ENCODE measurements around the gene PRSS23.
A peak's percentile ranks its signal among the peaks of the same experiment; 100 is the strongest.
"Not testable (repeated sequence)": the region's sequence is repeated elsewhere in the genome, so short reads cannot be mapped to it uniquely, and the experiment has no call there.

Gene PRSS23

GRCh38 chr11:86812981-86813380 is 12.6 kb downstream of the PRSS23 start:
- no peak overlapping the region for H3K4me3 ChIP-seq (ENCODE audit: low read depth, low read length)
- peak overlapping the region; percentile 13; the same call in 1 of the 2 replicates for H3K27ac ChIP-seq (ENCODE audit: low read depth, low read length)
- H3K4me1 ChIP-seq (ENCODE audit: control insufficient read depth, insufficient read depth, low read length, unreplicated experiment): peaks cover 86% of the 10 kb centered on the region

GRCh38 chr11:86814775-86815174 is 14.4 kb downstream of the PRSS23 start:
- Histone ChIP-seq H3K4me3 (ENCODE audit: low read depth, low read length) (no peak overlapping the region), H3K36me3 (ENCODE audit: insufficient read depth, low read length) (peaks cover 12% of the 10 kb centered on the region), H2AFZ (ENCODE audit: low read length, unreplicated experiment) (no peak overlapping the region), H3K27ac (ENCODE audit: low read depth, low read length) (peak overlapping the region; percentile 68), H3K79me2 (ENCODE audit: control insufficient read depth, insufficient read depth, low read length, unreplicated experiment) (peaks cover 73% of the 10 kb centered on the region), H3K4me1 (ENCODE audit: control insufficient read depth, insufficient read depth, low read length, unreplicated experiment) (peaks cover 88% of the 10 kb centered on the region), H3K27me3 (ENCODE audit: insufficient read depth, low read length) (no peaks in the 10 kb centered on the region)

More at GRCh38 chr11:86812981-86813380, 12.6 kb downstream of the PRSS23 start:
- peaks cover 28% of the 10 kb centered on the region for H3K36me3 ChIP-seq (ENCODE audit: insufficient read depth, low read length)
- H3K79me2 ChIP-seq (ENCODE audit: control insufficient read depth, insufficient read depth, low read length, unreplicated experiment): peaks cover 82% of the 10 kb centered on the region
- no peaks in the 10 kb centered on the region for H3K27me3 ChIP-seq (ENCODE audit: insufficient read depth, low read length)
- no peak overlapping the region for H2AFZ ChIP-seq (ENCODE audit: low read length, unreplicated experiment)

GRCh38 chr11:86815726-86816125 is 15.4 kb downstream of the PRSS23 start:
- Histone ChIP-seq H3K27me3 (ENCODE audit: insufficient read depth, low read length) (no peaks in the 10 kb centered on the region), H3K79me2 (ENCODE audit: control insufficient read depth, insufficient read depth, low read length, unreplicated experiment) (peaks cover 66% of the 10 kb centered on the region), H3K4me1 (ENCODE audit: control insufficient read depth, insufficient read depth, low read length, unreplicated experiment) (peaks cover 81% of the 10 kb centered on the region), H3K4me3 (ENCODE audit: low read depth, low read length) (peak overlapping the region; percentile 1; the same call in 1 of the 2 replicates), H2AFZ (ENCODE audit: low read length, unreplicated experiment) (no peak overlapping the region), H3K27ac (ENCODE audit: low read depth, low read length) (peak overlapping the region; percentile 68), H3K36me3 (ENCODE audit: insufficient read depth, low read length) (peaks cover 5% of the 10 kb centered on the region; the same call in 1 of the 2 replicates)

GRCh38 chr11:86816251-86816726 is 15.9 kb downstream of the PRSS23 start:
- Histone ChIP-seq H3K4me3 (ENCODE audit: low read depth, low read length) (peak overlapping the region; percentile 1; the same call in 1 of the 2 replicates), H3K27me3 (ENCODE audit: insufficient read depth, low read length) (no peaks in the 10 kb centered on the region)

GRCh38 chr11:86818462-86819192 is 18.3 kb downstream of the PRSS23 start:
- H3K27ac ChIP-seq (ENCODE audit: low read depth, low read length): peak overlapping the region; percentile 68
- no peaks in the 10 kb centered on the region for H3K27me3 ChIP-seq (ENCODE audit: insufficient read depth, low read length)
- H3K4me1 ChIP-seq (ENCODE audit: control insufficient read depth, insufficient read depth, low read length, unreplicated experiment): peaks cover 62% of the 10 kb centered on the region
- peak overlapping the region; percentile 20 for H3K4me3 ChIP-seq (ENCODE audit: low read depth, low read length)
- H2AFZ ChIP-seq (ENCODE audit: low read length, unreplicated experiment): peak overlapping the region; percentile 58
- peaks cover 64% of the 10 kb centered on the region for H3K79me2 ChIP-seq (ENCODE audit: control insufficient read depth, insufficient read depth, low read length, unreplicated experiment)
- peaks cover 8% of the 10 kb centered on the region for H3K36me3 ChIP-seq (ENCODE audit: insufficient read depth, low read length)

More at GRCh38 chr11:86816251-86816726, 15.9 kb downstream of the PRSS23 start:
- peak overlapping the region; percentile 31 for H2AFZ ChIP-seq (ENCODE audit: low read length, unreplicated experiment)
- H3K36me3 ChIP-seq (ENCODE audit: insufficient read depth, low read length): peaks cover 5% of the 10 kb centered on the region; the same call in 1 of the 2 replicates
- peaks cover 80% of the 10 kb centered on the region for H3K4me1 ChIP-seq (ENCODE audit: control insufficient read depth, insufficient read depth, low read length, unreplicated experiment)
- peaks cover 64% of the 10 kb centered on the region for H3K79me2 ChIP-seq (ENCODE audit: control insufficient read depth, insufficient read depth, low read length, unreplicated experiment)
- H3K27ac ChIP-seq (ENCODE audit: low read depth, low read length): peak overlapping the region; percentile 68

- H2AFZ ChIP-seq (ENCODE audit: low read length, unreplicated experiment); H3K27ac ChIP-seq (ENCODE audit: low read depth, low read length); H3K4me3 ChIP-seq (ENCODE audit: low read depth, low read length); H3K36me3 ChIP-seq (ENCODE audit: insufficient read depth, low read length); H3K4me1 ChIP-seq (ENCODE audit: control insufficient read depth, insufficient read depth, low read length, unreplicated experiment); H3K27me3 ChIP-seq (ENCODE audit: insufficient read depth, low read length): not testable (repeated sequence)
- peaks cover 21% of the 10 kb centered on the region for H3K79me2 ChIP-seq (ENCODE audit: control insufficient read depth, insufficient read depth, low read length, unreplicated experiment)
Measured at GRCh38 chr11:86824139-86824538, 23.8 kb downstream of the PRSS23 start.

- Histone ChIP-seq H3K79me2 (ENCODE audit: control insufficient read depth, insufficient read depth, low read length, unreplicated experiment) (peaks cover 12% of the 10 kb centered on the region), H3K36me3 (ENCODE audit: insufficient read depth, low read length) (peaks cover 34% of the 10 kb centered on the region)
- not testable (repeated sequence) for H3K27me3 ChIP-seq (ENCODE audit: insufficient read depth, low read length); H2AFZ ChIP-seq (ENCODE audit: low read length, unreplicated experiment); H3K4me1 ChIP-seq (ENCODE audit: control insufficient read depth, insufficient read depth, low read length, unreplicated experiment); H3K27ac ChIP-seq (ENCODE audit: low read depth, low read length); H3K4me3 ChIP-seq (ENCODE audit: low read depth, low read length)
Measured at GRCh38 chr11:86834376-86834775, 34.0 kb downstream of the PRSS23 start.

- not testable (repeated sequence) for H3K36me3 ChIP-seq (ENCODE audit: insufficient read depth, low read length); H2AFZ ChIP-seq (ENCODE audit: low read length, unreplicated experiment); H3K27me3 ChIP-seq (ENCODE audit: insufficient read depth, low read length); H3K4me3 ChIP-seq (ENCODE audit: low read depth, low read length); H3K79me2 ChIP-seq (ENCODE audit: control insufficient read depth, insufficient read depth, low read length, unreplicated experiment); H3K27ac ChIP-seq (ENCODE audit: low read depth, low read length); H3K4me1 ChIP-seq (ENCODE audit: control insufficient read depth, insufficient read depth, low read length, unreplicated experiment)
Measured at GRCh38 chr11:86844762-86845508, 44.6 kb downstream of the PRSS23 start.

GRCh38 chr11:86848132-86848531 is 47.8 kb downstream of the PRSS23 start:
- Histone ChIP-seq H3K27ac (ENCODE audit: low read depth, low read length) (no peak overlapping the region), H3K4me1 (ENCODE audit: control insufficient read depth, insufficient read depth, low read length, unreplicated experiment) (no peaks in the 10 kb centered on the region), H3K36me3 (ENCODE audit: insufficient read depth, low read length) (no peaks in the 10 kb centered on the region), H3K79me2 (ENCODE audit: control insufficient read depth, insufficient read depth, low read length, unreplicated experiment) (no peaks in the 10 kb centered on the region), H2AFZ (ENCODE audit: low read length, unreplicated experiment) (no peak overlapping the region), H3K4me3 (ENCODE audit: low read depth, low read length) (no peak overlapping the region), H3K27me3 (ENCODE audit: insufficient read depth, low read length) (no peaks in the 10 kb centered on the region)

GRCh38 chr11:86849679-86850078 is 49.3 kb downstream of the PRSS23 start:
- H3K79me2 ChIP-seq (ENCODE audit: control insufficient read depth, insufficient read depth, low read length, unreplicated experiment): no peaks in the 10 kb centered on the region
- H3K27me3 ChIP-seq (ENCODE audit: insufficient read depth, low read length): no peaks in the 10 kb centered on the region
- H3K4me1 ChIP-seq (ENCODE audit: control insufficient read depth, insufficient read depth, low read length, unreplicated experiment): no peaks in the 10 kb centered on the region
- H2AFZ ChIP-seq (ENCODE audit: low read length, unreplicated experiment): no peak overlapping the region
- H3K27ac ChIP-seq (ENCODE audit: low read depth, low read length): no peak overlapping the region
- no peak overlapping the region for H3K4me3 ChIP-seq (ENCODE audit: low read depth, low read length)
- no peaks in the 10 kb centered on the region for H3K36me3 ChIP-seq (ENCODE audit: insufficient read depth, low read length)

Data from ACC112 (cell line).